NCI-H2107 (cell line): ENCODE measurements around the gene TIAM2.
"Not testable (repeated sequence)": the region's sequence is repeated elsewhere in the genome, so short reads cannot be mapped to it uniquely, and the experiment has no call there.

Experiments
- DNase-seq: peaks from one replicate; lab custom pipeline; 2025; lab: John Stamatoyannopoulos, UW

TIAM2 gene

GRCh38 chr6:154991207-154991606, 3.9 kb upstream of the TIAM2 start:
- no peak for DNase-seq

GRCh38 chr6:154993026-154993425, 2.1 kb upstream of the TIAM2 start:
- no peak for DNase-seq

DNA sequence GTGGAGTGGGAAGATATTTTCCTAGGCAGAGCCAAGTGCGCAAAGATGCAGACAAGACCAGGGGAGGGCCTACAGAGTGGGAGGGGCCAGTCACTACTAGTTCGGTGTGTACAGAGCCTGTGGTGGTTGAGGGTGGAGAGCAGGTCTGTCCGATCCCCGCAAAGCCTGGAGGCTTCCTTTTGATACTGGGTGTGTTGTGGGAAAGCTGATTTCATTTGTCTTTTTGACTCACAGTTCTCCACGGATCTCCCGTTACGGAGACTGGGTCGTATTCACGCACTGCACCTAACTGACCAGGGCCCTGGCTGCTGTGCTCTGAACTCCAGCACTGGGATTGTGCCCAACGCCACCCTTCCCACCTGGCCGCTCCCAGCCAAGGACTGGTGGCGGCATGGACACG, 1.4 kb upstream of the TIAM2 start:
- no peak for DNase-seq

GRCh38 chr6:154994836-154995253, 270 bp upstream of the TIAM2 start:
- no peak for DNase-seq

DNA sequence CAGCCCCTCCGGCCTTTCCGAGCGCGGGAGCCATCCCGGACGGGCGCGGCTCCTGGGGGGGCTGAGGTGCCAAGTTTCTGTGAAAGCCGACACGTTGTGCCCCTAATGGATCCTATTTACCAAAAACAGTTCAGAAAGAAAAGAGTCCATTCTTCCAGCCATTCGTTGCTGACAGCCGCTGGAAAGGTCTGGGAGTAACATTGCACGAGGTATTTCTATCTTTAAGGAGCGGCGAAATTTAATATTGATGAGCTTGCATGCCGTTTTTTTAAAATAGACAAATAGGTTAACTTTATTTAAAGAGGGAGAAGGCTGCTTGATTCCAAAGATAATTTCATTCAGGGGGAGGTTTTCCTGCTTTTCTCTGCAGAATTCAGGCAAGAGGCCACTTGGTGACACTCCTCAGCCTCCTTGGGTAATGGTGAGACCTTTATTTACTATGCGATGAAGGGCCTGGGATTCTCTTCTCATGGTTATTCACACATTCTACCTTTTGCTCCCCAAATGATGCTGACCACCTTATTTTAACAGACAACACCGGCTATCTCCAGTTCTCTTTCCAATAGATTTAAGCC, 988 bp downstream of the TIAM2 start:
- DNase-seq = no peak

DNA sequence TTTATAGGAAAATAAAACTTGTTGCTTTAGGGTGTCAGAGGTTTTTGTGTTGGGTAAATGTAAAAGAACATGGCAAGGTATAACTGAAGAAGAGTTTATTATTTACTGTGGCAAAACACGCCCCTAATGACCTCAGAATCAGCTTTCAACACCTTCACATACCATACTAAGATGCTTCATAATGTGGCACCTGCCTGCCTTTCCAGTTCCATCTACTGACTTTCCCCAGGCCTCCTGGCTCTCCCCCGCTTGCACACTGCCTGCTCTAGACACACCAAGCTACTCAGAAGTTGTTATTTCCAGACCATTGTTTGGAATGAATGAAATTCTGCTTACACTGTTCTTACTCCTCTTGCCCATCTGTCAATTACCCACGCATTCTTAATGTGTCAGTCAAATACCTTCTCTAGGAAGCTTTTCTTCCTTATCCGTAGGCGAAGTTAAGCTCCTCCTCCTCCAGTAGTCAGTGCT, 1.8 kb downstream of the TIAM2 start:
- DNase-seq = no peak

GRCh38 chr6:154998855-154999254, 3.7 kb downstream of the TIAM2 start:
- DNase-seq = no peak

- no peak for DNase-seq
These were observed 6.4 kb downstream of the TIAM2 start for GRCh38 chr6:155001482-155001881.

- no peak for DNase-seq
These were observed 6.8 kb downstream of the TIAM2 start for GRCh38 chr6:155001934-155002333.

DNA sequence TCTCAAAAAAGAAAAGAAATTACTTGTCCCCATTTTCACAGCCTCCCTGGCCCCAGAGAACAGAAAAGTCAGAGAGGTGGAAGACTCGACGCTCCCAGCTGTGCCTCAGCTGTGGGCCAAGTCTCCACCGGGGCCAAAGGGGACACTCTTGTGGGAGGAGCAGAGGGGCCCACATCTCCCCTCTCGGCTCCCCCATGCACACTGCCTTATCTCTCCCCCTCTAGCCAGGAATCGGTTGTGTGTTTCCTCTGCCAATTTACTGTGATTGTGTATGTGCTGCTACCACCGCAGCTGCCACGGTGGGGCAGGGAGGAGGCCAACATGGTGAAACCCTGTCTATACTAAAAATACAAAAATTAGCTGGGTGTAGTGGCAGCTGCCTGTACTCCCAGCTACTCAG, 8.4 kb downstream of the TIAM2 start:
- no peak for DNase-seq

DNA sequence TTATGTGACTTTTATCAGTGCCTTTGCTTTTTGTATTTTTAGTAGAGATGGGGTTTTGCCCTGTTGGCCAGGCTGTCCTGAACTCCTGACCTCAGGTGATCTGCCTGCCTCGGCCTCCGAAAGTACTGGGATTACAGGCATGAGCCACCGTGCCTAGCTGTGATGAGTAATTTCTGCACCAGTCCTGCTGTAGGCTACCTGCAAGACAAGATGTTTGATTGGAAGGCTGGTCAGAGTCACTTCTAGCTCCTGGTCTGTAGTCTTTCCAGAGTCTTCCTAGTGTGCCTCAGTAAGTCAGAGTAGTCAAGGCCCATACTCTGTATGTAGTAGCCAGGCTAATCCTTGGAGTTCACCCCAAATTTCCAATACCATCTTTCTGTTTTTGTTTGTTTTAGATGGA, 8.9 kb downstream of the TIAM2 start:
- no peak for DNase-seq

DNA sequence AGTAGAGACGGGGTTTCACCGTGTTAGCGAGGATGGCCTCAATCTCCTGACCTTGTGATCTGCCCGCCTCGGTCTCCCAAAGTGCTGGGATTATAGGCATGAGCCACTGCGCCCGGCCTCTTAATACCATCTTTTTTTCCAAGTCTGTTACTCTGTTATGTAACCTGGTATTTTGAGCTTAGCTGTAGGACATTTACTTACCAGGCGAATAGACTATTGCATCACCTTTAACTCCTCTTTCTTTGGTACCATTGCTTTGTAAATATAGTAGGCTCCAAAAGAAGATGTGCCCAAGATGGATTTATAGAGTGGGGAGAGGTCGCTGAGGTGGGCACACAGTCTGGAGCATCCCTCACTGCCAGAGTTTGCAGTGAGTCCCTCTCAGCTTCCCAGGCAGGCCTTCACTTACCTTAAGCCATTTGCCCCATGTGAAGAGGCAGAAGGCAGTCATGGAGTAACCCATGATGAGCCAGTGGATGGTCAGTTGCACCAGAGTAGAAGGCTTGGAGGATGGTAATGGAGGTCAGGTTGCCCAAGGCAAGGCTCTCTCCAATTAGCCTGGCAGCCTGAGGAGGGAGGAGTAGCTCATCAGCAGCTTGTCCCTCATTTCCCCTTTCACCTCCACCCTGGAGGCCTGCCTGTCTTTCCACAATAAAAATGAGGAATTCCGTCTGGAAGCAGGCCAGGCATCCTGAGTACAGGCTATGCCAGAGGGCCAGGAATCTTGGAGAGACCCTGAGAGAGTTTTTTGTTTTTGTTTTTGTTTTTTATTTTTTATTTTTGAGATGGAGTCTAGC, 9.7 kb downstream of the TIAM2 start:
- DNase-seq = no peak

GRCh38 chr6:155008625-155009024, 13.5 kb downstream of the TIAM2 start:
- no peak for DNase-seq

- no peak for DNase-seq
These were observed 15.8 kb downstream of the TIAM2 start for GRCh38 chr6:155010940-155011339.

- DNase-seq = no peak
These were observed 16.7 kb downstream of the TIAM2 start for GRCh38 chr6:155011809-155012291.

- no peak for DNase-seq
These were observed 18.4 kb downstream of the TIAM2 start for GRCh38 chr6:155013457-155013876.

GRCh38 chr6:155014137-155014536, 19.0 kb downstream of the TIAM2 start:
- DNase-seq = no peak

GRCh38 chr6:155014670-155015300, 19.7 kb downstream of the TIAM2 start:
- no peak for DNase-seq

DNA sequence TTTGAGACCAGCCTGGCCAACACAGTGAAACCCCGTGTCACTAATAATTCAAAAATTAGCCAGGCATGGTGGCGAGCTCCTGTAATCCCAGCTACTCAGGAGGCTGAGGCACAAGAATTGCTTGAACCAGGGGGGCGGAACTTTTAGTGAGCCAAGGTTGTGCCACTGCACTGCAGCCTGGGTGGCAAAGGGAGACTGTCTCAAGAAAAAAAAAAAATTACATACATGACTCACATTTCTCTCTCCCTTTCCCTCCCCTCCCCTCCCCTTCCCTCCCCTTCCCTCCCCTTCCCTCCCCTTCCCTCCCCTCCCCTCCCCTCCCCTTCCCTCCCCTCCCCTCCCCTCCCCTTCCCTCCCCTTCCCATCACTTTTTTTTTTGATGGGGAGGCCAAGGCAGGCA, 23.3 kb downstream of the TIAM2 start:
- not testable (repeated sequence) for DNase-seq

GRCh38 chr6:155021680-155022079, 26.6 kb downstream of the TIAM2 start:
- no peak for DNase-seq

DNA sequence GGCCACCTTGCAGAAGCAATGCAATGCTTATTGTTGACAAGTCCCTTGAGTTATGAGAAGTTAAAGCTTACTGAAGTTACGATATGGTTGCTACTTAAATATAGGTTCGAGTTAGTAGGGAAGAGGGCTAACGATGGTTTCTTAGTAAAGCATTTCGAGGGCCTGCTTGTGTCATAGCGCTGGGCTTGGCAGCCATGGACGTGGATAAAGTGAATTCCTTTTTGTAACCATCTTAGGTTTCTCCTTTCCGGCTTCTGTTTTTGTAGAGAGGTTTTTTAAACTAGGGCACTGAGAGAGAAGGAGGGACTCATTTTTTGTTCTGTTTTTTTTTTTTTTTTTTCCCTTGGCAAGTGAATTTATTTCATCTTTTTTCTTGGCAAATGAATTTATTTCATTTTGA, 27.6 kb downstream of the TIAM2 start:
- DNase-seq = no peak

DNA sequence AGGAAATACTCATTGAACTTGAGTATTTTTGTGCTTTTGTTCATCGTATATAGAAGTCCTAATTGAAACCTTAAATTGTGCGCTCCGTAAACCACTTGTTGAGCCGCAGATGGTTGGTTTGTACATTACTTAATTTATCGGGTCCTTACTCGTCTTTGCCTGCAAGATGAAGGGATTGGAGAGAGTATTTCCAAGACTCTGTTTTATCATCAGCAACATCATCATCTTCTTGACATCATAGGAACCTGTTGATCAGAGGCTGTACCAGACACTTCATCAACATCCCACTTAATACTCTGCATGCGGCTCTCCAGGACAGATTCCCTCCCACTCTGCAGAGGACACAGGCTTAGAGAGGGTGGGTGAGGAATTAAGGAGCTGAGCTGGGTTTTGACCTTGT, 28.6 kb downstream of the TIAM2 start:
- no peak for DNase-seq

GRCh38 chr6:155024391-155025027, 29.4 kb downstream of the TIAM2 start:
- no peak for DNase-seq
